ENCODE measurements around the gene SPRED2.

Gene SPRED2

DNA sequence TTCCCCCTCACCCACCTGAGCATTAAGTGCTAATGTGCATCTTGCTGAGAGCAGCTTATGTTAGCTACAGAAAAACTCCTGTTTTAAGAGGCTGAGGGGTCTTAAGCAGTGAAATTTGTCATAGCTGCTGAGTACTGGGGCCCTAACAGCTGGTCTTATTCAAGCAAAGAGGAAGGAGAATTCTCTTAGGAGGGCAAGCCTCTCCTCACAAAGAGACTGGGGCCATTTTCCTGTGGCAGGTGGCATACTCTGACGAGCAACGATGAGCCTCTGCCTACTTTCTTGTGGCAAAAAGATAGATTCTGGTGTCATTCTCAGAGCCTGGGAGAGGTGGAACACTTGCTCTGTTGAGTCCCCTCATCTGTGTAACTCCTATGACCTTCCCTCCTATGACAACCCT is 53.2 kb downstream of the SPRED2 start:
- Histone ChIP-seq H3K4me3 (ENCODE audit: low read depth, low read length) (no peak overlapping the region), H3K9ac (ENCODE audit: low read depth, low read length) (no peak overlapping the region), H3K27me3 (ENCODE audit: control insufficient read depth, insufficient read depth, low read length) (no peaks in the 10 kb centered on the region), H3K9me3 (ENCODE audit: control insufficient read depth, insufficient read depth, low read length) (no peaks in the 10 kb centered on the region), H3K36me3 (ENCODE audit: control insufficient read depth, insufficient read depth, low read length) (no peaks in the 10 kb centered on the region), H3K4me1 (ENCODE audit: control insufficient read depth, insufficient read depth, low read length) (peaks cover 21% of the 10 kb centered on the region)

- no peaks in the 10 kb centered on the region for H3K9me3 ChIP-seq (ENCODE audit: control insufficient read depth, insufficient read depth, low read length)
- H3K36me3 ChIP-seq (ENCODE audit: control insufficient read depth, insufficient read depth, low read length): no peaks in the 10 kb centered on the region
- no peaks in the 10 kb centered on the region for H3K27me3 ChIP-seq (ENCODE audit: control insufficient read depth, insufficient read depth, low read length)
- H3K4me3 ChIP-seq (ENCODE audit: low read depth, low read length): no peak overlapping the region
- no peak overlapping the region for H3K9ac ChIP-seq (ENCODE audit: low read depth, low read length)
- peaks cover 20% of the 10 kb centered on the region for H3K4me1 ChIP-seq (ENCODE audit: control insufficient read depth, insufficient read depth, low read length)
These were observed 54.1 kb downstream of the SPRED2 start for GRCh38 chr2:65378290-65378689.

- Histone ChIP-seq H3K9me3 (ENCODE audit: control insufficient read depth, insufficient read depth, low read length) (no peaks in the 10 kb centered on the region), H3K27me3 (ENCODE audit: control insufficient read depth, insufficient read depth, low read length) (no peaks in the 10 kb centered on the region), H3K4me1 (ENCODE audit: control insufficient read depth, insufficient read depth, low read length) (peaks cover 18% of the 10 kb centered on the region), H3K9ac (ENCODE audit: low read depth, low read length) (no peak overlapping the region), H3K36me3 (ENCODE audit: control insufficient read depth, insufficient read depth, low read length) (no peaks in the 10 kb centered on the region), H3K4me3 (ENCODE audit: low read depth, low read length) (no peak overlapping the region)
These were observed 54.7 kb downstream of the SPRED2 start for GRCh38 chr2:65377556-65378192.

DNA sequence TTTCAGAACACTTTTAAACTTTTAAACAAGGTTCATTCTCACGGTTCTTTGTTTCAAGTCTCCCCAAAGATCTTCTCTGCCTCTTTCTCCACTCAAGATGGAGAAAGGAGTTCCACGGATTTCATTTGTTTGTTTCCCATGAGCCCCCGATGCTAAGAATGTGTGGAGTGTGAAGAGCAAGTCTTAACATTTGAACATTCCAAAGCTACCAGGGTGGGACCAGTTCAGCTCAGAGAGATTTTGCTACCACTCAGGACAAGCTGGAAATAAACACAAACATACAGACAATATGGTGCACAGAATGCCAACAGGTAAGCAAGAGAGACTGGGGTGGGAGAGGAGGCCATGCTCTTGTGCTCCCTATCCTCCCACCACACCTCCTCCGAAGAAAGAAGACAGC is 56.7 kb downstream of the SPRED2 start:
- H3K4me3 ChIP-seq (ENCODE audit: low read depth, low read length): no peak overlapping the region
- H3K36me3 ChIP-seq (ENCODE audit: control insufficient read depth, insufficient read depth, low read length): no peaks in the 10 kb centered on the region
- peaks cover 15% of the 10 kb centered on the region for H3K4me1 ChIP-seq (ENCODE audit: control insufficient read depth, insufficient read depth, low read length)
- H3K27me3 ChIP-seq (ENCODE audit: control insufficient read depth, insufficient read depth, low read length): no peaks in the 10 kb centered on the region
- H3K9me3 ChIP-seq (ENCODE audit: control insufficient read depth, insufficient read depth, low read length): no peaks in the 10 kb centered on the region
- H3K9ac ChIP-seq (ENCODE audit: low read depth, low read length): no peak overlapping the region

DNA sequence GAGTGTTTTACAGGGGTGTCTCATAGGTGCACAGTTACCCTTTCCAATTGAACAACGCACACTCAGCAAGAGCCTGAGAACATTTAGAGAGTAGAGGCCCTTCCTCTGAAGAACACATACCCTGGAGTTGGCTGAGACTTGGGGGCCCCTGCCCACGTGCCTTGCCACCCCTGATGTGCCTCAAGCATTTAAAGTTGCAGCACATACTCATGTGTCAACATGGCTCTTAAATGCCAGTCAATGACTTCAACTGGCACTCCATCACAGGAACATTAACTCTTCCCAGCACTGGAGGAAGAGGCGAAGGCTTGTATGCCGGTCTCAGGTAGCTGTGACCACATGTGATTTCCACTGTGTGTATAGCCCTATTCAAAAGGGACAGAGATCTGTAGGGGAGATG is 57.4 kb downstream of the SPRED2 start:
- Histone ChIP-seq H3K36me3 (ENCODE audit: control insufficient read depth, insufficient read depth, low read length) (no peaks in the 10 kb centered on the region), H3K27me3 (ENCODE audit: control insufficient read depth, insufficient read depth, low read length) (no peaks in the 10 kb centered on the region), H3K9ac (ENCODE audit: low read depth, low read length) (no peak overlapping the region), H3K4me1 (ENCODE audit: control insufficient read depth, insufficient read depth, low read length) (peaks cover 15% of the 10 kb centered on the region), H3K9me3 (ENCODE audit: control insufficient read depth, insufficient read depth, low read length) (no peaks in the 10 kb centered on the region), H3K4me3 (ENCODE audit: low read depth, low read length) (no peak overlapping the region)

- H3K9ac ChIP-seq (ENCODE audit: low read depth, low read length): no peak overlapping the region
- no peaks in the 10 kb centered on the region for H3K36me3 ChIP-seq (ENCODE audit: control insufficient read depth, insufficient read depth, low read length)
- H3K27me3 ChIP-seq (ENCODE audit: control insufficient read depth, insufficient read depth, low read length): no peaks in the 10 kb centered on the region
- H3K4me3 ChIP-seq (ENCODE audit: low read depth, low read length): no peak overlapping the region
- peaks cover 15% of the 10 kb centered on the region for H3K4me1 ChIP-seq (ENCODE audit: control insufficient read depth, insufficient read depth, low read length)
- H3K9me3 ChIP-seq (ENCODE audit: control insufficient read depth, insufficient read depth, low read length): no peaks in the 10 kb centered on the region
These were observed 57.8 kb downstream of the SPRED2 start for GRCh38 chr2:65374575-65374974.

GRCh38 chr2:65373365-65373918 is 59.0 kb downstream of the SPRED2 start:
- Histone ChIP-seq H3K4me1 (ENCODE audit: control insufficient read depth, insufficient read depth, low read length) (peaks cover 15% of the 10 kb centered on the region), H3K4me3 (ENCODE audit: low read depth, low read length) (no peak overlapping the region)

GRCh38 chr2:65372619-65373018 is 59.8 kb downstream of the SPRED2 start:
- no peaks in the 10 kb centered on the region for H3K9me3 ChIP-seq (ENCODE audit: control insufficient read depth, insufficient read depth, low read length)
- no peak overlapping the region for H3K4me3 ChIP-seq (ENCODE audit: low read depth, low read length)

More at GRCh38 chr2:65373365-65373918, 59.0 kb downstream of the SPRED2 start:
- Histone ChIP-seq H3K36me3 (ENCODE audit: control insufficient read depth, insufficient read depth, low read length) (no peaks in the 10 kb centered on the region), H3K9me3 (ENCODE audit: control insufficient read depth, insufficient read depth, low read length) (no peaks in the 10 kb centered on the region), H3K27me3 (ENCODE audit: control insufficient read depth, insufficient read depth, low read length) (no peaks in the 10 kb centered on the region), H3K9ac (ENCODE audit: low read depth, low read length) (no peak overlapping the region)

GRCh38 chr2:65371074-65371434 is 61.3 kb downstream of the SPRED2 start:
- no peaks in the 10 kb centered on the region for H3K9me3 ChIP-seq (ENCODE audit: control insufficient read depth, insufficient read depth, low read length)
- no peak overlapping the region for H3K4me3 ChIP-seq (ENCODE audit: low read depth, low read length)
- no peaks in the 10 kb centered on the region for H3K27me3 ChIP-seq (ENCODE audit: control insufficient read depth, insufficient read depth, low read length)
- H3K4me1 ChIP-seq (ENCODE audit: control insufficient read depth, insufficient read depth, low read length): peaks cover 5% of the 10 kb centered on the region
- no peak overlapping the region for H3K9ac ChIP-seq (ENCODE audit: low read depth, low read length)
- no peaks in the 10 kb centered on the region for H3K36me3 ChIP-seq (ENCODE audit: control insufficient read depth, insufficient read depth, low read length)

More at GRCh38 chr2:65372619-65373018, 59.8 kb downstream of the SPRED2 start:
- Histone ChIP-seq H3K27me3 (ENCODE audit: control insufficient read depth, insufficient read depth, low read length) (no peaks in the 10 kb centered on the region), H3K36me3 (ENCODE audit: control insufficient read depth, insufficient read depth, low read length) (no peaks in the 10 kb centered on the region), H3K4me1 (ENCODE audit: control insufficient read depth, insufficient read depth, low read length) (peaks cover 9% of the 10 kb centered on the region), H3K9ac (ENCODE audit: low read depth, low read length) (no peak overlapping the region)

DNA sequence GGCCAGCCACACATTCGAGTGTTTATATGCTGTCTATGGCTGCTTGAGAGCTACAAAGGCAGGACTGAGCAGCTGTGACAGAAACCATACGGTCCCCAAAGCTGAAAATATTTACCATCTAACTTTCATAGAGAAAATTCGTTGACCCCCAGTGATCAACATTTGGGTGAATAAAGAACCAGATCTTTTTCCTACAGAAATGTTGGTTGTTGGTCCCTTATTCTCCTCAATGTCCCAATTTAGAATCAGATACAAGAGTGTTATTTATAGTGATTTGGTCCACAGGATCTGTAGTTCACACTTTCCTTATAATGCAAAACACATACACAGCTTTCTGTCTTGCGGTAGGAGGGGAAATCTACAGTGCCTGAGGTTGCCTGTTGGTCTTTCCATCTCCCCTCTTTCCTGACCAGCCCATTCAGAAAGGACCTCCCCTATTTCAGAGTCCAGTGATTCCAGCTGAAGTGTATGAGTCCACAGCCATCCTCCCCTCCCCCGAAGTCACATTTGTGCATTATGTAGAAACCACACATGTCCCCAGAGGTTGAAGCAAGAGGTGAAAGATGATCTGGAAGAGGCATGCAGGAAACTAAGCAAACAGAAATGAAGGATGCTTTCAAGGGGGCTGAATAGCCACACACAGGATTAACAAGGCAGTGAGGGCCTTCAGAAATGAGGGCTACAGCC is 61.9 kb downstream of the SPRED2 start:
- no peaks in the 10 kb centered on the region for H3K36me3 ChIP-seq (ENCODE audit: control insufficient read depth, insufficient read depth, low read length)
- H3K27me3 ChIP-seq (ENCODE audit: control insufficient read depth, insufficient read depth, low read length): no peaks in the 10 kb centered on the region
- H3K4me1 ChIP-seq (ENCODE audit: control insufficient read depth, insufficient read depth, low read length): peaks cover 5% of the 10 kb centered on the region
- no peak overlapping the region for H3K9ac ChIP-seq (ENCODE audit: low read depth, low read length)
- no peaks in the 10 kb centered on the region for H3K9me3 ChIP-seq (ENCODE audit: control insufficient read depth, insufficient read depth, low read length)
- no peak overlapping the region for H3K4me3 ChIP-seq (ENCODE audit: low read depth, low read length)

DNA sequence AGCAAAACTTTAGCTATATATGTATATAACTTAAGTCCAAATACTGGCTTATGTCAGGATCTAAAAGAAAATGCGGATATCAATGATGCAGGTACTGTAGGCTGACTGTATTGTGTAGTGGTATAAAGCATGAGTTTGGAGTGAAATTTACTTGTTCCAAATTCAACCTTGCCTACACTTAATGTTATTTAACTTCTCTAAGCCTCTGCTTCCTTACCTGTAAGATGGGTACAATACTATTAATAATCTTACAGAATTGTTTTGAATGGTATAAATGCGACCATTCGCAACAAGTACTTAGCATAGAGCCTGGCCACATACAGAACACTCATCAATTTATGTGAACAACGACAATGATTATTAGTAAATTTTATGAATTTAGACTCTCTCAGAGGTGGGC is 62.4 kb downstream of the SPRED2 start:
- Histone ChIP-seq H3K36me3 (ENCODE audit: control insufficient read depth, insufficient read depth, low read length) (no peaks in the 10 kb centered on the region), H3K9ac (ENCODE audit: low read depth, low read length) (no peak overlapping the region), H3K9me3 (ENCODE audit: control insufficient read depth, insufficient read depth, low read length) (no peaks in the 10 kb centered on the region), H3K4me3 (ENCODE audit: low read depth, low read length) (no peak overlapping the region), H3K27me3 (ENCODE audit: control insufficient read depth, insufficient read depth, low read length) (no peaks in the 10 kb centered on the region), H3K4me1 (ENCODE audit: control insufficient read depth, insufficient read depth, low read length) (peaks cover 5% of the 10 kb centered on the region)

DNA sequence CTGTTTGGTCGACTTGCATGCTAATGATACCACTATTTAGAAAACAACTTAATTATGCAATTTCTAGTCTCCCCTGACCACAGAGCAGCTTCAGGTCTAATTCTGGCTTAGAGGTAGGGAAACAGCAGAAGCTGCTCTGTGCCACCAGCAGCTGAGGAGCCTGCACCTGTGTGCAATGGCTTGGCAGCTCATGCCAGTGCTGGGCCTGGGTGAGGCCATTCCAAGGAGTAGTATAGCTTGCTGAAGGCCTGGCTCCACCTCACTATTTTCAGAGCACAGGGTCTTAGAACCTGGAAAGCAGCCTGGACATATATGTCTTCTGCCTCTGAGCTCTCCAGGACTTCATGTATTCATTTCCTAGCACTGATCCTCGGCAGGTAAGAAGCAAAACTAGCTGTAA is 62.8 kb downstream of the SPRED2 start:
- Histone ChIP-seq H3K9me3 (ENCODE audit: control insufficient read depth, insufficient read depth, low read length) (no peaks in the 10 kb centered on the region), H3K4me3 (ENCODE audit: low read depth, low read length) (no peak overlapping the region), H3K9ac (ENCODE audit: low read depth, low read length) (no peak overlapping the region), H3K4me1 (ENCODE audit: control insufficient read depth, insufficient read depth, low read length) (peaks cover 5% of the 10 kb centered on the region), H3K36me3 (ENCODE audit: control insufficient read depth, insufficient read depth, low read length) (no peaks in the 10 kb centered on the region), H3K27me3 (ENCODE audit: control insufficient read depth, insufficient read depth, low read length) (no peaks in the 10 kb centered on the region)

Measured in iPS-15b (cell line).